Fibroblast of pulmonary artery (primary cell): ENCODE results near the gene GSTCD.

Source experiments
- DNase-seq: peaks from one replicate; pipeline ENCODE4 v3.0.0-alpha.2; 2010; ENCODE audit warnings: low read depth
- H3K4me3 ChIP-seq: replicated peaks from 2 replicates; pipeline ENCODE4 v1.5.1; 2011; ENCODE audit warnings: low read depth, mild to moderate bottlenecking, control low read depth, low read length, moderate library complexity
- TF ChIP-seq, protein P1 (sequence below): IDR thresholded peaks from 2 replicates; pipeline ENCODE4 v1.5.1; 2011; ENCODE audit warnings: mild to moderate bottlenecking, control low read depth, low read length, inconsistent platforms; ENCODE audit errors: missing control alignments

Gene GSTCD

DNA sequence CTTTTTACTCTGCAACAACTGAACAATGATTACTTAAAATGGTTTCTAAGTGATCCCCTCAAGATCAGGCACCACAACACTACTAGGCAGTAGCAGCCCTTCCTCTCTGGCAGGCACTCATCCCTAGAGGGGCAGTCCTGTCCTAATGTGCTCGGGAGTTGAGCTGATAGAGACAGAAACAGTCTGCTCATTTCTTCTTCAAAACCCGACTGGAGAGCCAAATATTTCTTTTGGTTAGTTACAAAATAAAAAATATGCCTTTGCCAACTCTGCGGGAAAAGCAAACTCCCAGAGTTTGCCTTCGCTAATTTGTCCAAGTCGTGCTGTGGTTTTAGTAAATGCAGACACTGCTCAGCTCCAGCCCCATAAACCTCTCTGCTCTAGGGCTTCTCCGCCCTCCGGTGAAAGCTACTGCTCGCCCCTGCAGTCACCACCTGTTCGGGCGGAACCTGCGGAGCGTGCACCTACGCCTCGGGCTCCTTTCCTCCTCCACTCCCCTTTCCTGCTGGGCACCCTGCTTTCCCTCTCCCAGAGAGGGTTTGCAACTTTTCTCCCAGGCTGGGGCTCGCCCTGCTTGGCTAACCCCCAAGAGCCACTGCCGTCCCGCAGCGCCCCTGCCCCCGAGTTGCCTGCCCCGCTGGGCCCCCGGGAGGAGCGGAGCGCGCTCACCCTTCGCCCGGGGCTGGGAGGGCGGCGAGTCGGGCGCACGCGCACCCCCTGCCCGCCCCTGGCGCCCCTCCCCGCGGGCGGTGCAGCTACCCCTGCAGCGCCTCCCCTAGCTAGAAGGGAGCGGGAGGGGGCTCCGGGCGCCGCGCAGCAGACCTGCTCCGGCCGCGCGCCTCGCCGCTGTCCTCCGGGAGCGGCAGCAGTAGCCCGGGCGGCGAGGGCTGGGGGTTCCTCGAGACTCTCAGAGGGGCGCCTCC lies 186.3 kb downstream of the GSTCD start, which contains the start of gene NPNT:
Gene NPNT, plus strand, starts transcription at position 812 of the 923 bp plus-strand sequence. CDS start 182 bp downstream, outside the sequence.
- no peak within 1 kb of the TSS for H3K4me3 ChIP-seq
- TF ChIP-seq, protein P1, sequence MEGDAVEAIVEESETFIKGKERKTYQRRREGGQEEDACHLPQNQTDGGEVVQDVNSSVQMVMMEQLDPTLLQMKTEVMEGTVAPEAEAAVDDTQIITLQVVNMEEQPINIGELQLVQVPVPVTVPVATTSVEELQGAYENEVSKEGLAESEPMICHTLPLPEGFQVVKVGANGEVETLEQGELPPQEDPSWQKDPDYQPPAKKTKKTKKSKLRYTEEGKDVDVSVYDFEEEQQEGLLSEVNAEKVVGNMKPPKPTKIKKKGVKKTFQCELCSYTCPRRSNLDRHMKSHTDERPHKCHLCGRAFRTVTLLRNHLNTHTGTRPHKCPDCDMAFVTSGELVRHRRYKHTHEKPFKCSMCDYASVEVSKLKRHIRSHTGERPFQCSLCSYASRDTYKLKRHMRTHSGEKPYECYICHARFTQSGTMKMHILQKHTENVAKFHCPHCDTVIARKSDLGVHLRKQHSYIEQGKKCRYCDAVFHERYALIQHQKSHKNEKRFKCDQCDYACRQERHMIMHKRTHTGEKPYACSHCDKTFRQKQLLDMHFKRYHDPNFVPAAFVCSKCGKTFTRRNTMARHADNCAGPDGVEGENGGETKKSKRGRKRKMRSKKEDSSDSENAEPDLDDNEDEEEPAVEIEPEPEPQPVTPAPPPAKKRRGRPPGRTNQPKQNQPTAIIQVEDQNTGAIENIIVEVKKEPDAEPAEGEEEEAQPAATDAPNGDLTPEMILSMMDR = no peak
- no peak for DNase-seq

DNA sequence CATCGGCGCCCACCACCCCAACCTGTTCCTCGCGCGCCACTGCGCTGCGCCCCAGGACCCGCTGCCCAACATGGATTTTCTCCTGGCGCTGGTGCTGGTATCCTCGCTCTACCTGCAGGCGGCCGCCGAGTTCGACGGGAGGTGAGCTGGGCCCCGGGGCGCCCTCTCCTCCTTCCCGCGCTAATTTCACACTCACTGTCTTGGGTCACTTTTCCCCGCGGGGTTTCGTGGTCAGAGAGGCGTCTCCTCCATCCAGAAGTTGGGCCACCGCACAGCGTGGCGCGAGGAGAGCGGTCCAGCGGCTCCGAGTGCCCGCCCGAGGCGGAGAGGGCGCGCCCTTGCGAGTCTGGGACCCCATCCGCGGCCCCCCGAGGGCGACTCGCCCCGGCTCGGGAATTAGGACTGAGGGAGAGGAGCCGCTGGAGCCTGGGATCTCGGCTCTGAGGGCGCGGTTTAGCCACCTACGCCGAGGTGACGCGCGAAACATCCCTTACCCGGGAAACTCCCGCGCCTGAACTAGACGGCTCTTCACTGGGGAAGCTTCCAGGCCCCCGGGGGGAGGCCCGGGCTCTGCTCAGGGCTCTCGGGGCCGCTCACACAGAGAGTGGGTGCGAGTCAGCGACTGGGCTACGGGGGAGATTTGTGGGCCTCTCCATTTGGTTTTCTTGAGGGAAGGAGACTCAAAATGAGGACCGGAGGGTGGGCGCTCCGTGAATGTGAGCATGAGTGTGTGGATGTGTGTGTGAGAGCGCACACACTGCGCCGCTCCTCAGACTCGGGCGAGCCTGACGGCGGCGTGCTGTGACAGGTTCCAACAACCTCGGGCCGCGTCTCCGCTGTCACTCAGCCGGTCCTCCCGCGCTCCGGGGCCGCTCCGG lies 187.2 kb downstream of the GSTCD start:
- H3K4me3 ChIP-seq = no peak overlapping the region
- DNase-seq = no peak
- TF ChIP-seq, protein P1 = no peak

DNA sequence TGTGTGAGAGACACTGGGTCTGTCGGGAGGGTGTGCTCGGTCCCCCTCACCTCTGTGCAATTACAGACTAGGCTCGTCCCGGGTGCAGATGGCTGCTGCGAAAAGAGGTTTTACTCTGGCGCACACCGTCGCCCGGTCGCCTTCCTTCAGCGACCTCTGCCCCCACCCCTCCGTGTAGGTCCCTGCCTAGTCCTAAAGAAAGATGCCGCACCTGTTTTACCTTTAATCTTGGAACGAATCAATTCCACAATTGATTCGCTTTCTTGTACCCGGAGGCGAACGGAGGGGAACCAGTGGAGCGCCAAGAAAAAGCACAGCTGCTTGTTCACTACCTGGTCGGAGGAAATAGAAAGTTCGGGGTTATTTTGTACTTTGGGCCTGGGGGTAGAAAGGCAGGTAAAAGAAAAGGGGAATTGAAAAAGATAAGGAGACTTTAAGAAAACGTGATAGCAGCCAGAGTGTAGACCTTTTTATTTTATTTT lies 187.9 kb downstream of the GSTCD start:
- no peak overlapping the region for H3K4me3 ChIP-seq
- DNase-seq = no peak
- TF ChIP-seq, protein P1 = no peak
